GM21825 (cell line): ENCODE measurements around the gene LHX6.

Experiments
- ATAC-seq: cut with Tn5 transposase; IDR thresholded peaks from one replicate; pipeline ENCODE4 v1.9.1; 2021; ENCODE audit warnings: mild to moderate bottlenecking, moderate library complexity; ENCODE audit not compliant: unreplicated experiment

Gene LHX6

GRCh38 chr9:122192914-122193525 lies 35.7 kb downstream of the LHX6 start:
- no peak for ATAC-seq

DNA sequence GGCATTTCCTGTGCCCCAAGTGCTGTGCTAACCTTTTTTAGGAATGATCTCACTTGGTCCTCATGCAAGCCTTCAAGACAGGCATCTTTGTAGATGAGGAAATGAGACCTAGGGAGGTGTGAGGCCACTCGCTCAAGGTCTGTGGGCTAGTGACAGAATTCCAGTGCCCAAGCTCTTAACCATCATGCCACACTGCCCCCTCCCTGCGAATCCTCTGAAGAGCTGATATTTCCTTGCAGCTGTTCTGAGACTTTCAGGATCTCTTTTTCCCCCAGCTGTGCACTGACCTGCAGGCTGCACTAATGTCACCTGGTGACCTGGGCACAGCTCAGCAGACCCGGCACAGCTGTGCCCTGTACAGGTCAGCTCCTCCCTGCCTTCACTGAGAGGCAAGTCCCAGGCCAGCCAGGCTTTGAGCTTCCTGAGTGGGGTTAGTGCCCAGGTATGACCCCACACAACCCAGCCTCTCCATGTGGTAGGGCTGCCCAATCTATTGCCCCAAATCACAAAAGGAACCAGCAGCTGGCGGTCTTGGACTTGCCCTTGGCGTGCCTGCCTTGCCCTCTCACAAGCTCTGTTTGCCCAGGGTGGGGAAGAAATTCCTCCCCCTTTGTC lies 36.4 kb downstream of the LHX6 start:
- ATAC-seq: no peak

- ATAC-seq: no peak
Observed at GRCh38 chr9:122191584-122191983, 37.2 kb downstream of the LHX6 start.

GRCh38 chr9:122190597-122191381 lies 38.0 kb downstream of the LHX6 start:
- no peak for ATAC-seq

DNA sequence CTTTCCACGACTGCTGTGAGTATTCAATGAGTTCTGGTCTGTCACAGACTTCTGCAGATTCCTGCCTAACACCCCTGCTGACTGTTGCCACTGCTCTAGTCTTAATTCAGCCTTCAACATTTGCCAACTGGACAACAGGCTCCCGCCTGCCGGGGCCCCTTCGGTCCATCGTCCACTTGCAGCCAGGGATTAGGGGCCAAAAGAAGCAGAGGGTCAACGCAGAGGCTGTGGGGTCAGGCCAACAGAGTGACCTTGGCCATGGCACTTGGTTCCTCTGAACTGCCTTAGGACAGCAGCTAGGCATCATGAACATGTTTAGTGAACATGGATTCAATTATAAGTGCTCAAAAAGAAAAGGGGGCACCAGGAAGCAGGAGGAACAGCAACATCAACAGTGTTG lies 40.4 kb downstream of the LHX6 start:
- ATAC-seq: no peak

- ATAC-seq: no peak
Observed at GRCh38 chr9:122186777-122187470, 41.8 kb downstream of the LHX6 start.

DNA sequence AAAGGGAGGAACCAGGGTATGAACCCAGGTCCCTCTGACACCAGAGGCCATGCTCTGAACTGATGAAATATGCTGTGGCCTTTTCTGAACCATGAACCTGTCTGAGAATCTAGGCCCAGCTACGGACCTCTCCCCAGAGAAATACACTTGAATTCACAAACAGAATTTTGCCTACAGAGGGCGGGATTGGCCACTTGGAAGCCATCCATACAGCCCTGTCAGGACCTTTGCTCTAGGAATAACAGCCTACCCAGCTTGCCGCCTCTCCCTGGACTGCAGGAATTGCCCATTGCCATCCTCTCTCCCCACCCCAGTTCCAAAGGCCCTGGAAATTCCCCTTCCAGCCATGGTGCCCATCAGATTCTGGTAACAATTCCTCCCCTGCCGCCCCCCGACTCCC lies 42.5 kb downstream of the LHX6 start:
- no peak for ATAC-seq

GRCh38 chr9:122184551-122184950 lies 44.2 kb downstream of the LHX6 start:
- ATAC-seq: no peak

GRCh38 chr9:122183501-122183900 lies 45.3 kb downstream of the LHX6 start:
- no peak for ATAC-seq

DNA sequence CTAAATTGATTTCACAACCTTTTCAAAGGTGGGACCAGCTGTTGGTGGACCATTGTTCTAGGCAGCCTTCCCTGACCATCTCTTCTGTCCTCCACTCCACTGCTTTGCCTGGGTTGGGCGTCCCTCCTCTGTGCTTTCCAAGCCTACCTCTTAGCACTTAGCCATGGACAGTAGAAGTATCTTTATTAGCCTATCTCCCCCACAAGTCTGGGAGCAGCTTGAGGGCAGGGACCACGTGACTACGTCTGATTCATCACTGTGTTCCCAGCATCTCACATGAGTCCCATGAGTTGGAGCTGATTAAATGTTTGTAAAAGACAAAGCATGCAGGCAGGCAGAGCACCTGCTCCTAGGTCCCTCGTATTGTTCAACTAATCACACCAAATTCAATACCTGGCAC lies 48.1 kb downstream of the LHX6 start:
- ATAC-seq: no peak

- no peak for ATAC-seq
Observed at GRCh38 chr9:122179690-122180074, 49.1 kb downstream of the LHX6 start.

- no peak for ATAC-seq
Observed at GRCh38 chr9:122179054-122179689, 49.6 kb downstream of the LHX6 start.

- ATAC-seq: no peak
Observed at GRCh38 chr9:122176916-122177315, 51.8 kb downstream of the LHX6 start.

DNA sequence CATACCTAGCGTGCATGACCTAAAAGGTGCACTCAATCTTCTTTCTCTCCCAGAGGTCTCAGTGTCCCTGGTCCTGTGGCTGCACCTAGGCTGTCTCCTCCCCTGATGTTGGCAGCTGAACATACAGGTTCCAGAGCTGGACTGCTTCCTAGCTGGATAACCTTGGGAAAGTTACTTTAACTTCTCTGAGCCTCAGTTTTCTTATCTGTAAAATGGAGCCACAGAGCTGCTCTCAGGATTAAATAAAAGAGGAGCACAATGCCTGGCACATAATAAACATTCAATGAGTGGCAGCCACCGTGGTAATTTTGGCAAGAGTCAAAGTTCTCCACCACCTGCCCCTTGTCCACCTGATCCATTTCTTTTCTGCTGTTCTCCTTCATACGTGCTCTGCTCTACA lies 55.1 kb downstream of the LHX6 start:
- ATAC-seq: no peak

GRCh38 chr9:122172131-122172530 lies 56.6 kb downstream of the LHX6 start:
- ATAC-seq: no peak

DNA sequence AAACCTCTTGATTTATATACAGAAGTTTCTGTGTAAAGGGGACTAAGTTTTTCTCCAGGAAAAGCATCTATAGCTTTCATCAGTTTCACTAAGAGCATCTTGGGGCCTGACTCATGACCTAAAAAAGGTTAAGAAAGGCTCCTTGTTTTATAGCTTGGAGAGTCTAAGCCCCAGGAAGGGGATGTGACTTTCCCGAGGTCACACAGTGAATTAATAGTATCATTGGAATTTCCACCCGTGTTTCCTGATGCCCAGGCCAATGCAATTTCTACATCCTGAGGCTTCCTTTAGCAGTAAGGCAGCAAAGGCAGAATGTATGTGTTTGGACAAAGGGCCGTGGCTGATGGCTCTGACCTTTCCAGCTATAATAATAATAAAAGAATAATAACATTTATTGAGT lies 60.4 kb downstream of the LHX6 start:
- no peak for ATAC-seq

GRCh38 chr9:122164286-122164685 lies 64.5 kb downstream of the LHX6 start:
- no peak for ATAC-seq

- ATAC-seq: no peak
Observed at GRCh38 chr9:122162415-122162814, 66.3 kb downstream of the LHX6 start.

DNA sequence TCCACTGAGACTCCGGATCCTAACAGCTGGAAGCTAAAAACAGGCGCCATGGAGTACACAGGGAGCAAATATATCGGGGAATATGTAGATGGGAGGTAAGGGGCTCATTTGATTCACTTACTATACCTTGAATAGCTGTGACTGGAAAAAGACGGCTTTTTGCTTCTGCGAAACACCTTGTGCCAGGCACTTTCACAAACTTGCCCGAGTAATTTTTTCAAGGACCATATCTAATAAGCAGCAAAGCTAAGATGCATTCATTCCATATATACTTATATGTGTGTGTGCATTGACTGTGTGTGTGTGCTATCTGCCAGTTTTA lies 68.9 kb downstream of the LHX6 start:
- no peak for ATAC-seq

DNA sequence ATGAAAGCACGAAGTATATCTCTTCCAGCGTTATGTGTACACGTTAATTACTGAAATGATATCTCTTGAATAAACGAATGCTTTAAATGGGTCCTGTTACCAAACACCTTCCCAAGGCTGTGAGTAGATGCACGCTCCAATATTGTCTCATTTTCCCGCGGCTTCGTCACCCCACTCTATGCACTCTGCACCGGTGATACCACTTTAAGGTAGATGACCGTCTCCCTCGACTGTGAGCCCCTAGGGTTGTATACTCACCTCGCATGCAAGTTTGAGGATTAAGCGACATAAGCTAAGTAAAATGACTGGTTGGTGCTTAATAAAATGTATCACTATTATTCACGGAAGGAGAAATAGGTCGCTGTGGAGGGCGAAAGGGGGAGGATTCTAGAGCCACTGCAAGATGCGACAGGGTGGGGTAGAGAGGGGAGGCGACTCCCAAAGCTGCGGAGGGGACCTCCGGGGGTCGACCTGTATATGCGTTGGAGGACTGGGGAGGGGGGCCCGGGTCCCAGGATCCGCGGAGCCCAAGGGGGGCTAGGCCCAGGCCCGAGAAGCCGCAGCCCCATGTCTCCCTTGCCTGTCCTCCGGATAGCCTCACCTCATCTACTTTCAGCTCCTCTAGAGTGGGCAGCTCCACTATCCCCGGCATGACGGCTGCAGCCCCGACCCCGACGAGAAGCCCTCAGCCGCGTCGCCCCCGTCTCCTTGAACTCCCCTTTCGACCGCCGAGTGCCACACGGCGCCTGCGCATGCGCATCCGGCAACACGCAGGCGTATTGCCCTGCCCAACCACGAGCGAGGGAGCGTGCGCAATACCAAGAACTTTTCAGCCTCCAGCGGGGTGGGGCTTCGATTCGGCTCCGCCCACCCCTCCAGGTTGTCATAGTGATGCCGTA lies 69.5 kb downstream of the LHX6 start, which contains the start of the genes MORN5 and NDUFA8:
TSS of gene MORN5 (plus strand) at position 883 of the 899 bp plus-strand sequence. CDS start 65 bp downstream, outside the sequence.
TSS of gene NDUFA8 (minus strand) at position 754 of the 899 bp plus-strand sequence. CDS start at position 652, 102 bp downstream.
- peak; percentile 93 for ATAC-seq
